H1 (cell line): ENCODE results near the gene CALCR. TPM values are rescaled to one million over a fixed set of nuclear protein-coding genes. Genes with fewer than 3 reads are reported as not detected.

ENCODE experiments used
- CTCF ChIA-PET: fragments of 300-600 bp; sonication (Branson Sonifier 250); formaldehyde crosslinking; loops from one replicate; lab custom pipeline; 2021; ENCODE audit not compliant: partially characterized antibody; lab: Charles Lee
- POLR2A ChIA-PET: fragments of 300-600 bp; sonication (Branson Sonifier 250); formaldehyde crosslinking; loops from one replicate; lab custom pipeline; 2021; ENCODE audit warnings: inconsistent platforms; ENCODE audit not compliant: partially characterized antibody; lab: Charles Lee
- DNase-seq, 2 experiments: peaks; one replicate each; pipeline versions ENCODE4 v3.0.0 to v3.0.0-alpha.2; 2010 to 2022; ENCODE audit warnings: low spot score in 2 of 2, low read depth in 1 of 2, mixed read lengths in 1 of 2
- FAIRE-seq: peaks from 2 replicates; lab custom pipeline; 2011; peaks lifted over from hg19 to GRCh38; lab: Jason Lieb, UNC
- H2AFZ ChIP-seq: 2 replicates; pipeline ENCODE4 v1.8.1; 2012; ENCODE audit warnings: low read length, inconsistent platforms
- H2AK5ac ChIP-seq: 2 replicates; pipeline ENCODE4 v1.6.1; 2013; ENCODE audit warnings: low read depth, low read length
- H2BK120ac ChIP-seq: replicated peaks from 2 replicates; pipeline ENCODE3; 2013; ENCODE audit warnings: low read depth, low read length, inconsistent platforms
- H2BK12ac ChIP-seq: 2 replicates; pipeline ENCODE4 v1.6.1; 2013; ENCODE audit warnings: low read depth, low read length
- H2BK15ac ChIP-seq: 2 replicates; pipeline ENCODE4 v1.6.1; 2013; ENCODE audit warnings: low read length
- H2BK20ac ChIP-seq: 2 replicates; pipeline ENCODE4 v1.6.1; 2013; ENCODE audit warnings: low read length
- H2BK5ac ChIP-seq: 2 replicates; pipeline ENCODE4 v1.6.1; 2013; ENCODE audit warnings: low read depth, low read length
- H3K14ac ChIP-seq: 2 replicates; pipeline ENCODE4 v1.6.1; 2013; ENCODE audit warnings: inconsistent platforms; ENCODE audit not compliant: insufficient read length
- H3K18ac ChIP-seq: 2 replicates; pipeline ENCODE4 v1.6.1; 2013; ENCODE audit warnings: low read length; ENCODE audit errors: extremely low read depth
- H3K23ac ChIP-seq: 2 replicates; pipeline ENCODE4 v1.6.1; 2013; ENCODE audit warnings: inconsistent platforms; ENCODE audit not compliant: insufficient read length
- H3K23me2 ChIP-seq: 2 replicates; pipeline ENCODE4 v1.6.1; 2013; ENCODE audit warnings: low read depth, low read length
- H3K27ac ChIP-seq: 2 replicates; pipeline ENCODE4 v1.6.1; 2011; ENCODE audit warnings: low read depth, low read length, inconsistent platforms
- H3K27me3 ChIP-seq, 4 experiments: replicated peaks in 1 of 4; 1 replicate in 1 of 4; 2 replicates in 3 of 4; pipeline versions ENCODE4 v1.6.1 to v1.8.1; 2011 to 2013; ENCODE audit warnings: low read length in 3 of 4, mild to moderate bottlenecking in 3 of 4, inconsistent platforms in 2 of 4, mixed read lengths in 2 of 4, moderate library complexity in 1 of 4; ENCODE audit not compliant: control insufficient read depth in 3 of 4, insufficient read depth in 3 of 4; ENCODE audit errors: extremely low read depth in 1 of 4
- H3K36me3 ChIP-seq, 4 experiments: 2 replicates each; pipeline versions ENCODE4 v1.6.1 to v1.8.1; 2011 to 2013; ENCODE audit warnings: mild to moderate bottlenecking in 4 of 4, low read length in 3 of 4, moderate library complexity in 2 of 4, control low read depth in 1 of 4, inconsistent platforms in 1 of 4; ENCODE audit not compliant: insufficient read depth in 4 of 4, control insufficient read depth in 2 of 4
- H3K4ac ChIP-seq: replicated peaks from 2 replicates; pipeline ENCODE3; 2013; ENCODE audit warnings: low read length, low read depth, mixed read lengths, inconsistent platforms; ENCODE audit not compliant: insufficient read length
- H3K4me1 ChIP-seq, 4 experiments: replicated peaks in 1 of 4; 1 replicate in 1 of 4; 2 replicates in 3 of 4; pipeline versions ENCODE4 v1.6.1 to v1.8.1; 2011 to 2013; ENCODE audit warnings: low read length in 3 of 4, inconsistent platforms in 2 of 4, mixed read lengths in 1 of 4; ENCODE audit not compliant: insufficient read depth in 4 of 4, control insufficient read depth in 3 of 4
- H3K4me2 ChIP-seq, 2 experiments: 2 replicates each; pipeline versions ENCODE4 v1.6.1 to v1.8.1; 2011 to 2013; ENCODE audit warnings: low read depth in 2 of 2, low read length in 2 of 2, control low read depth in 1 of 2, inconsistent platforms in 1 of 2, mild to moderate bottlenecking in 1 of 2; ENCODE audit not compliant: insufficient read depth in 1 of 2
- H3K4me3 ChIP-seq, 4 experiments: fragments of 200-600, 300-600 bp in 1 of 4; sonication (generic), shearing (Covaris generic), sonication (Bioruptor Twin) in 1 of 4; 2 replicates each; pipeline versions ENCODE4 v1.5.1 to v1.8.1; 2011 to 2016; ENCODE audit warnings: low read length in 4 of 4, low read depth in 3 of 4, control low read depth in 2 of 4, inconsistent platforms in 2 of 4, mild to moderate bottlenecking in 2 of 4, mixed read lengths in 1 of 4, moderate library complexity in 1 of 4; ENCODE audit not compliant: insufficient read depth in 2 of 4; ENCODE audit errors: extremely low read depth in 1 of 4
- H3K56ac ChIP-seq: replicated peaks from 2 replicates; pipeline ENCODE3; 2013; ENCODE audit warnings: low read depth, mild to moderate bottlenecking, mixed read lengths, low read length, inconsistent platforms; ENCODE audit not compliant: insufficient read length
- H3K79me1 ChIP-seq: 2 replicates; pipeline ENCODE4 v1.6.1; 2013; ENCODE audit warnings: low read depth, low read length, control low read depth
- H3K79me2 ChIP-seq, 2 experiments: 2 replicates each; pipeline versions ENCODE4 v1.6.1 to v1.8.1; 2012 to 2013; ENCODE audit warnings: low read length in 2 of 2, mild to moderate bottlenecking in 2 of 2, inconsistent platforms in 1 of 2; ENCODE audit not compliant: insufficient read depth in 2 of 2, control insufficient read depth in 1 of 2
- H3K9ac ChIP-seq, 4 experiments: replicated peaks in 1 of 4; 1 replicate in 1 of 4; 2 replicates in 3 of 4; pipeline versions ENCODE4 v1.6.1 to v1.8.1; 2011 to 2013; ENCODE audit warnings: low read depth in 3 of 4, low read length in 3 of 4, control low read depth in 2 of 4, mild to moderate bottlenecking in 2 of 4, moderate library complexity in 2 of 4, inconsistent platforms in 1 of 4; ENCODE audit errors: extremely low read depth in 1 of 4
- H3K9me3 ChIP-seq, 2 experiments: 2 replicates each; pipeline versions ENCODE4 v1.6.1 to v1.8.1; 2012 to 2013; ENCODE audit warnings: mild to moderate bottlenecking in 2 of 2, moderate library complexity in 2 of 2, control low read depth in 1 of 2, inconsistent platforms in 1 of 2, low read depth in 1 of 2, low read length in 1 of 2, mixed read lengths in 1 of 2; ENCODE audit not compliant: insufficient read depth in 2 of 2
- H4K20me1 ChIP-seq, 2 experiments: replicated peaks in 1 of 2; 2 replicates each; pipeline versions ENCODE3 to v1.8.1; 2011 to 2013; ENCODE audit warnings: inconsistent platforms in 2 of 2, low read length in 2 of 2, mild to moderate bottlenecking in 1 of 2; ENCODE audit not compliant: insufficient read depth in 2 of 2, control insufficient read depth in 1 of 2
- H4K5ac ChIP-seq: 2 replicates; pipeline ENCODE4 v1.6.1; 2013; ENCODE audit warnings: low read length, low read depth, mixed read lengths, inconsistent platforms; ENCODE audit not compliant: insufficient read length
- H4K8ac ChIP-seq: 2 replicates; pipeline ENCODE4 v1.8.0; 2013; ENCODE audit warnings: mild to moderate bottlenecking, moderate library complexity, low read length, inconsistent platforms; ENCODE audit not compliant: insufficient read depth; ENCODE audit errors: extremely low read depth
- H4K91ac ChIP-seq: replicated peaks from 2 replicates; pipeline ENCODE3; 2013; ENCODE audit warnings: low read length, mixed read lengths, inconsistent platforms; ENCODE audit not compliant: insufficient read length
- CREB1 ChIP-seq: IDR thresholded peaks from 2 replicates; pipeline ENCODE4 v1.6.1; 2012; ENCODE audit warnings: inconsistent platforms
- HDAC6 ChIP-seq: IDR thresholded peaks from one replicate; pipeline ENCODE4 v1.7.1; 2012; ENCODE audit warnings: low read depth, mild to moderate bottlenecking, inconsistent platforms, low read length, moderate library complexity
- RFX5 ChIP-seq: IDR thresholded peaks from 2 replicates; pipeline ENCODE4 v1.6.1; 2011; ENCODE audit warnings: low read depth, low read length, improper control_type of control experiment, borderline replicate concordance
- WGBS, 2 experiments: shearing (Covaris generic) in 1 of 2; methylation state at CpG; one replicate each; pipeline versions ENCODE4 v1.1.6 to v1.1.7; 2013 to 2015; ENCODE audit warnings: low lambda C conversion rate in 2 of 2, mixed read lengths in 2 of 2, inconsistent platforms in 1 of 2, low coverage in 1 of 2, missing lambda C conversion rate in 1 of 2; ENCODE audit not compliant: insufficient replicate concordance in 2 of 2, insufficient coverage in 1 of 2, insufficient read length in 1 of 2; ENCODE audit errors: extremely low coverage in 1 of 2, missing lambda C conversion rate in 1 of 2; 5-methylcytosine and 5-hydroxymethylcytosine counted together
- polyA plus RNA-seq, 7 experiments: library from polyadenylated mRNA; depleted of rRNA in 3 of 7; stranded (reverse) in 5 of 7; unstranded in 2 of 7; fragments of >200 nt in 5 of 7; fragments of 200-250 nt in 2 of 7; gene quantifications; 1 replicate in 5 of 7; 2 replicates in 1 of 7; 4 replicates in 1 of 7; pipeline versions ENCODE4 v1.2.1 to v1.2.3, GENCODE V29; 2011 to 2013; ENCODE audit warnings: missing spikeins in 2 of 7, mixed read lengths in 2 of 7
- total RNA-seq: library from RNA; stranded (reverse); fragmentation: NEBNext Ultra II Directional; extraction: Animal tissue kit (Norgen Biotek cat#: 25700); gene quantifications from 2 replicates; pipeline ENCODE4 v1.2.1, GENCODE V29; 2021

Gene CALCR
- total and polyA plus RNA-seq, 2 of the 8 experiments (the other 6 are each of a cell fraction or from before 2014, with no cell fraction given): 1.0 to 3.6 TPM

DNA sequence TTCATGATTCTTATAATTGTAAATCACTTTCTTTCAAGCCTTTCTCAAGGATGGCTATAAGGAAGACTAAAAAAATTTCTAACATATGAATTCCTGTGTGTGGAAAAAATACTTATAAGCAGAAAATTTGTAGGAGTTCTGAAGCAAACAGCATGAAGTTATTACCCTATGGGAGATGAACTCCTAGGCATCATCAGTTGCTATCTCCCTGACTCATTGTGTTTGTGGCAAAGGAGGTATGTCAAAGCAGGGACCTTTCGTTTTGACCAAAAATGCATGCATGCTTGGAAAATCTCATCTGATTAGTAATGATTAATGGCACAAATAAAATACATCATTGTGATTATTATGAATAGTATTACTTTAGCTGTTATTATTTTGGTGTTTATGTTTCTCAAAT lies 59.4 kb downstream of the CALCR start:
- no peak overlapping the region for H2BK15ac ChIP-seq
- 85% methylated on average over 1 of the region's 1 CpG; no CpG with 5 or more reads in 1 of the 2 experiments for WGBS, 2 experiments
- H2BK12ac ChIP-seq: no peak overlapping the region
- H2BK5ac ChIP-seq: no peak overlapping the region
- TF ChIP-seq CREB1 (0 out of 2 replicates have a peak, but pooled peaks have one; percentile 41), HDAC6 (no peak), RFX5 (peak; percentile 87)
- no peak for DNase-seq
- no peaks in the 10 kb centered on the region for H3K23me2 ChIP-seq
- no peak overlapping the region for H2AK5ac ChIP-seq
- no peak overlapping the region for H3K14ac ChIP-seq
- no peaks in the 10 kb centered on the region for H4K20me1 ChIP-seq
- no peak overlapping the region for H2AFZ ChIP-seq
- H4K5ac ChIP-seq: no peak overlapping the region
- no peaks in the 10 kb centered on the region for H3K79me2 ChIP-seq
- POLR2A ChIA-PET: no interaction called here
- no peak overlapping the region for H4K91ac ChIP-seq
- no peaks in the 10 kb centered on the region for H3K79me1 ChIP-seq
- H3K4ac ChIP-seq: no peak overlapping the region
- no peak overlapping the region for H3K9ac ChIP-seq
- H3K4me2 ChIP-seq: no peak overlapping the region
- H3K27me3 ChIP-seq: no peaks in the 10 kb centered on the region
- H3K4me1 ChIP-seq: no peaks in the 10 kb centered on the region
- no peak overlapping the region for H2BK20ac ChIP-seq
- H3K36me3 ChIP-seq: no peaks in the 10 kb centered on the region
- H3K56ac ChIP-seq: no peak overlapping the region
- H3K18ac ChIP-seq: no peak overlapping the region
- H2BK120ac ChIP-seq: no peak overlapping the region
- FAIRE-seq: peak; percentile 24
- no peak overlapping the region for H3K27ac ChIP-seq
- H4K8ac ChIP-seq: no peak overlapping the region
- CTCF ChIA-PET: no interaction called here
- H3K23ac ChIP-seq: no peak overlapping the region
- no peak overlapping the region for H3K4me3 ChIP-seq
- H3K9me3 ChIP-seq: no peaks in the 10 kb centered on the region
